Colonic mucosa (tissue), 4 donors: ENCODE data around the gene MUC5B. TPM values are rescaled to one million over a fixed set of nuclear protein-coding genes. Genes with fewer than 3 reads are reported as not detected.

Experiments
- DNase-seq: peaks from one replicate; pipeline ENCODE4 v3.0.0-alpha.2; 2020
- H3K27ac ChIP-seq: fragments of 200-600 bp; one replicate; pipeline ENCODE4 v1.8.0; 2021
- H3K27me3 ChIP-seq: fragments of 200-600 bp; one replicate; pipeline ENCODE4 v1.8.0; 2021
- H3K36me3 ChIP-seq: fragments of 200-600 bp; one replicate; pipeline ENCODE4 v1.8.0; 2021
- H3K4me1 ChIP-seq: fragments of 200-600 bp; one replicate; pipeline ENCODE4 v1.8.0; 2021; ENCODE audit warnings: mild to moderate bottlenecking
- H3K4me3 ChIP-seq: fragments of 200-600 bp; one replicate; pipeline ENCODE4 v1.8.0; 2021
- H3K9ac ChIP-seq, 2 donors: one replicate each; pipeline ENCODE4 v1.7.0; 2013; ENCODE audit warnings: control low read depth in 2 of 2, low read depth in 2 of 2, low read length in 2 of 2
- H3K9me3 ChIP-seq: fragments of 200-600 bp; one replicate; pipeline ENCODE4 v1.8.0; 2021
- CTCF ChIP-seq: fragments of 200-600 bp; IDR thresholded peaks from one replicate; pipeline ENCODE4 v1.8.0; 2022; ENCODE audit warnings: antibody characterized with exemption, mild to moderate bottlenecking
- intact Hi-C: fragments of 100-400 bp; cut with DNase I; formaldehyde crosslinking; loops from one replicate; pipeline ENCODE4 v1.14.1; 2022
- total RNA-seq, 2 donors: library from RNA; stranded (reverse); fragmentation: NEBNext Ultra II Directional in 1 of 2; extraction: Animal tissue kit (Norgen Biotek cat#: 25700) in 1 of 2; gene quantifications; one replicate each; pipeline ENCODE4 v1.2.1, GENCODE V29; 2021
- donor health status: healthy.
- donor health status: DM: no; HTN: no; CAD: no.
- donor health status: DM: no; HTN: no; CAD: no.

Gene MUC5B
- total RNA-seq, 2 donors from 2014 or later = 285 to 655 TPM

DNA sequence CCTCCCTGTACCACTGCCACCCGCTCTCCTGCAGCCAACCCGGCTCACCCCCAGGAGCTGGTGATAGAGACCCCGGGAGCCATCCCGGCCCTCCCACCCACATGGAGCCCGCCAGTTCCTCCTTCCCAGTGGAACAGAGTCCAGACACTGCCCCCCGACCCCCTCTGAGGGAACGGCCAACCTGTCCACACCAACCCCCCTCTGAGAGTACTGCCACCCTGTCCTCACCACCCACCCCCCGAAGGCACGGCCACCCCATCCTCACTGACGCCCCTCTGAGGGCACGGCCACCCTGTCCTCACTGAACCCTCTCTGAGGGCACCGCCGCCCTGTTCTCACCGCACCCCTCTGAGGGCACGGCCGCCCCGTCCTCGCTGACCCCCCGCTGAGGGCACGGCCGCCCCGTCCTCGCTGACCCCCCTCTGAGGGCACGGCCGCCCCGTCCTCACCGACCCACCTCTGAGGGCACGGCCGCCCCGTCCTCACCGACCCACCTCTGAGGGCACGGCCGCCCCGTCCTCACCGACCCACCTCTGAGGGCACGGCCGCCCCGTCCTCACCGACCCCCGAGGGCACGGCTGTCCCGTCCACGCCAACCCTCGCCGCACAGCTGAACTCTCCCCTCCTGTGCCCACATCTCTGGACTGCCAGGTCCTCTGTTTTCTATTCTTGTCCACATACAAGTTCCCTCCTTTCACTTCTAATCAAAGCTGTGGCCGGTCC lies 68.6 kb downstream of the MUC5B start:
- intact Hi-C loops = loop anchor here (10.0 kb wide), 1 partner anchor 223 kb away; no protein-coding TSS in a partner anchor
- no peak overlapping the region for H3K4me3 ChIP-seq
- peaks cover 18% of the 10 kb centered on the region for H3K36me3 ChIP-seq
- no peak for DNase-seq
- no peak overlapping the region for H3K9ac ChIP-seq
- H3K9me3 ChIP-seq = no peaks in the 10 kb centered on the region
- TF ChIP-seq CTCF = no peak
- no peaks in the 10 kb centered on the region for H3K27me3 ChIP-seq
- H3K27ac ChIP-seq = no peak overlapping the region
- H3K4me1 ChIP-seq = no peaks in the 10 kb centered on the region

DNA sequence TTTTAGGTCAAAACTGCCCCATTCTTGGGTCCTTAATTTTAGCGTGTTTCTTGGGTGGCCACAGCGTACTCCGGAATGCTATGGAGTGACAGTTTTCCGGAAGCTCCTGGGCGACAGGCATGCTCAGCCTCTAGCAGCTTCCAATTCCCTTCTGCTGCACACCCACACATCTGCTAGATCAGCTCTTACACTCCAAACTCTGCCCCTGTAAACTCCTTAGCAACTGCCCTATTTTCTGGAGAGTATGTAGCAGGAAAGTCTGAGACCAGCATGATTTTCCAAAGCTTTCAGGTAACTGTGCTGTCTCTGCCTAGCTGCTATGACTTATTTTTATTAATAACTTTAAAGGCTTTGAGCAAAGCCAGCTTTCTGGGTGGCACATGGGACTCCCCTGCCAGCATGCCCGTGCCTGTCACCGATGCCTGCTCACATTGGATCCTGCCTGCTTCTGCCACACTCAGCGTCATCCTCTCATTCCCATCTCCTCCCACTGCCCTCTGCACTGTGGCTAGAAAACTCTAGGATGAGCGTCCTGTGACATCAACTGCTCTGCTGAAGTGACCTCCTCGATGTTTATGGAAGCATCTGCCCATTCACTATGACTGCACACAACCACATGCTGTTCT lies 69.3 kb downstream of the MUC5B start:
- DNase-seq = no peak
- Histone ChIP-seq H3K27me3 (no peaks in the 10 kb centered on the region), H3K9ac (no peak overlapping the region), H3K4me3 (no peak overlapping the region), H3K27ac (no peak overlapping the region), H3K9me3 (no peaks in the 10 kb centered on the region), H3K4me1 (no peaks in the 10 kb centered on the region), H3K36me3 (peaks cover 18% of the 10 kb centered on the region)
- no peak for TF ChIP-seq CTCF
- intact Hi-C loops = loop anchor here (10.0 kb wide), 1 partner anchor 223 kb away; no protein-coding TSS in a partner anchor

DNA sequence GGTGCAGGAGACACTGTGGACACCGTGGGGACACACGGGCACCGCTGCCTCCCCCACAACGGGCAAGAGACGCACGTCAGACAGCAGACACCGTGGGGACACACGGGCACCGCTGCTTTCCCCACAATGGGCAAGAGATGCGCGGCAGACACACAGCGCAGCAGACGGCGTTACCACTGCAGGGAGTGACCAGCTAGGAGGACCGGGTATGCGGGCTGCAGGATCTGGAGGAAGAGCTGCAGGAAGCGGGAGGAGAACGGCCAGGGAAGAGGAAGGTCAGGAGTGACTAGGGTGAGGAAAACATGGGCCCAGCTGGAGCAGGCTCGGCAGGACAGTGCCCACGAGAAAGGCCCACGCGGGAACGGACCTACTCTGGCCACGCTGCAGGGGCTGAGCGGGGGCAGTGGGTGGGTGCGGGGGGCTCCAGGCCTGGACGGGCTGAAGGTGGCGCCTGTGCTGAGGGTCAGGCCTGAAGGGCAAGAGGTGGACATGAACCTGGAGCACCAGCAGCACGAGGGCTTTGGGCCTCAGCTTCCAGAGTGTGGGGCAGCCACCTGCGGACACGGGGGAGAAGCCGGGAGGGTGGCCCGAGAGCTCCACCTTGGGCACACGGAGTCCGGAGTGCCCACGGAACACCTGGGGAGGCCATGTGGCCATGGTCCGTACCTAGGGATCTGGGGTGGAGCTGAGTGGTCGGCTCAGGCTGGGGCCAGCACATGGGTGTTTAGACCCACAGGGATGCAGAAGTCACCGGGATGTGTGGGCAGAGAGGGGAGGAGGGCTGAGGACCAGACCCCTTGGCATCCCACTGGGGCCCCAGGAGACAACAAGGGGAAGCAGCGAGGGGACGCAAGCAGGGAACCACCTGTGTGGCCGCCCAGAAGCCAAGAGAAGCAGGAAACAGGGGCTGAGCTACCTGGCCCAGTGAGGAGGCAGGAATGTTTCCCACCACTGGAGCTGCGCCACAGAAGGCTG lies 70.1 kb downstream of the MUC5B start:
- DNase-seq = no peak
- Histone ChIP-seq H3K9me3 (no peaks in the 10 kb centered on the region), H3K27me3 (no peaks in the 10 kb centered on the region), H3K27ac (no peak overlapping the region), H3K4me3 (no peak overlapping the region), H3K36me3 (peaks cover 16% of the 10 kb centered on the region), H3K4me1 (peaks cover 5% of the 10 kb centered on the region), H3K9ac (no peak overlapping the region)
- no peak for TF ChIP-seq CTCF
- intact Hi-C loops = loop anchor here (10.0 kb wide), 1 partner anchor 222 kb away; no protein-coding TSS in a partner anchor

DNA sequence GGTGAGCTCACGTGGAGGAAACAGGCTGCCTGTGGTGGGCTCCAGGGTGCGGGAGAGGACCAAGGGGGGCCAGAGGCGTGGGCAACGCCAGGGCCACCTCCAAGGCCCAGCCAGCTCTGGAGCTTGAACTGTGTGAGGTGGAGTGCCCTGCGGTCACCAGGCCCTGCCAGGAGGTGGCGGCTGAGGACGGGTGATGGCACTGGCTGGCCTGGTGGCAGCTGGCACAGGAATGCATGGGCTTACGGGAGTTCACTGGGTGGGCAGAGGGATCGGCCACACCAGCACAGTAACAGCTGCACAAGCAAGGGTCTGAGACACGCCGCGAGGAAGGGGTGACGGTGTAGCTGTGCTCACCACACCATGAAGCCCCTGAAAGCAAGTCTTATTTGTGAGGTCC lies 70.8 kb downstream of the MUC5B start:
- no peak overlapping the region for H3K4me3 ChIP-seq
- no peak for DNase-seq
- no peak overlapping the region for H3K9ac ChIP-seq
- intact Hi-C loops = loop anchor here (10.0 kb wide), 1 partner anchor 221 kb away; no protein-coding TSS in a partner anchor
- H3K9me3 ChIP-seq = no peaks in the 10 kb centered on the region
- no peak overlapping the region for H3K27ac ChIP-seq
- H3K36me3 ChIP-seq = peaks cover 9% of the 10 kb centered on the region
- peak; percentile 27 for TF ChIP-seq CTCF
- H3K4me1 ChIP-seq = peaks cover 6% of the 10 kb centered on the region
- H3K27me3 ChIP-seq = no peaks in the 10 kb centered on the region

DNA sequence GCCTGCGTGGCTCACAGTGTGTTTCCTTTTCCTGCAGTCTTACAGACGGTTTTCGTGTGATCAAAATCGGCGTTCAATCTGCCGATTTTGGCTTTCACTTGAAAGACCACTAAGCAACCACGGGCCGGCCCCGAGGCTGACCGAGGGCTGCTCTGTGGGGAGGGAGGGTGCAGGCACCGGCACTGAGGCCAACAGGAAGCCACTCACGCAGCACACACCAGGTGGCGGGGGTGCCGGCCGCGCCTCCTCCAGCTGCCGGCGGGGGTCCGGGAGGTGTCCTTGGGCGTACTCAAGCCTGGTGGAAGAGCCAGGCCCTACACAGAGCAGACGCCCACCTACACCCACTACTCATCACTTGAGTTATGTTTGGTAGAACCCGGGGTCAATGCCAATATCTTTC lies 72.2 kb downstream of the MUC5B start:
- no peak overlapping the region for H3K9ac ChIP-seq
- H3K27ac ChIP-seq = no peak overlapping the region
- no peak for DNase-seq
- no peaks in the 10 kb centered on the region for H3K9me3 ChIP-seq
- H3K36me3 ChIP-seq = no peaks in the 10 kb centered on the region
- intact Hi-C loops = loop anchor here (10.0 kb wide), 1 partner anchor 220 kb away; no protein-coding TSS in a partner anchor
- H3K4me1 ChIP-seq = peaks cover 14% of the 10 kb centered on the region
- no peak overlapping the region for H3K4me3 ChIP-seq
- H3K27me3 ChIP-seq = no peaks in the 10 kb centered on the region
- TF ChIP-seq CTCF = no peak
